AG04449 (cell line): ENCODE measurements around the gene GBA3.

Source experiments
- CTCF ChIA-PET: fragments of 350-600 bp; formaldehyde crosslinking; extraction: SDS; loops from one replicate; lab custom pipeline; 2021; ENCODE audit warnings: antibody characterized with exemption; lab: Yijun Ruan, JAX
- POLR2A ChIA-PET: fragments of 400-600, 350-600 bp; formaldehyde crosslinking; extraction: SDS; loops from one replicate; lab custom pipeline; 2020; ENCODE audit warnings: antibody characterized with exemption, inconsistent platforms; lab: Yijun Ruan, JAX
- DNase-seq: peaks from one replicate; pipeline ENCODE4 v3.0.0-alpha.2; 2010; ENCODE audit warnings: low read depth, low spot score
- H3K4me3 ChIP-seq: 2 replicates; pipeline ENCODE4 v1.5.1; 2011; ENCODE audit warnings: low read depth, mild to moderate bottlenecking, control low read depth, low read length
- CTCF ChIP-seq: IDR thresholded peaks from one replicate; pipeline ENCODE4 v1.5.1; 2011; ENCODE audit warnings: mild to moderate bottlenecking, moderate library complexity, low read length, control low read depth, inconsistent platforms; ENCODE audit not compliant: insufficient read depth; ENCODE audit errors: missing control alignments

The GBA3 gene

GRCh38 chr4:22661443-22661842 lies 31.3 kb upstream of the GBA3 start:
- CTCF ChIA-PET, result interaction anchor here (0.8 to 1.3 kb wide), 2 partner anchors 29 to 251 kb away, joined by 3 to 4 read pairs; no protein-coding TSS in a partner anchor
- no peak overlapping the region for H3K4me3 ChIP-seq
- no peak for DNase-seq
- POLR2A ChIA-PET, result no interaction called here
- no peak for TF ChIP-seq CTCF

- no peak overlapping the region for H3K4me3 ChIP-seq
- no peak for TF ChIP-seq CTCF
- CTCF ChIA-PET, result interaction anchor here (0.7 kb wide), 1 partner anchor 26 kb away, joined by 4 read pairs; no protein-coding TSS in a partner anchor
- POLR2A ChIA-PET, result no interaction called here
- no peak for DNase-seq
Observed at GRCh38 chr4:22667332-22667940, 25.3 kb upstream of the GBA3 start.

GRCh38 chr4:22668301-22668700 lies 24.4 kb upstream of the GBA3 start:
- ChIA-PET CTCF (no interaction called here), POLR2A (no interaction called here)
- no peak for TF ChIP-seq CTCF
- peak; percentile 56 for DNase-seq
- no peak overlapping the region for H3K4me3 ChIP-seq

- no peak for TF ChIP-seq CTCF
- no peak overlapping the region for H3K4me3 ChIP-seq
- CTCF ChIA-PET, result interaction anchor here (1.2 kb wide), 1 partner anchor 279 kb away, joined by 4 read pairs; no protein-coding TSS in a partner anchor
- POLR2A ChIA-PET, result no interaction called here
- no peak for DNase-seq
Observed at GRCh38 chr4:22668702-22669101, 24.0 kb upstream of the GBA3 start.

GRCh38 chr4:22670956-22671355 lies 21.8 kb upstream of the GBA3 start:
- TF ChIP-seq CTCF, result no peak
- DNase-seq, result no peak
- ChIA-PET POLR2A (no interaction called here), CTCF (interaction anchor here (1.2 to 1.4 kb wide), 3 partner anchors 9 to 260 kb away, joined by 3 to 4 read pairs (median 3); no protein-coding TSS in a partner anchor)
- no peak overlapping the region for H3K4me3 ChIP-seq

- ChIA-PET CTCF (interaction anchor here (0.7 to 1.7 kb wide), 4 partner anchors 17 to 908 kb away, joined by 3 to 5 read pairs (median 4); partner anchors contain the start of gene GBA3), POLR2A (no interaction called here)
- TF ChIP-seq CTCF, result no peak
- no peak for DNase-seq
- H3K4me3 ChIP-seq, result no peak overlapping the region
Observed at GRCh38 chr4:22672519-22672918, 20.2 kb upstream of the GBA3 start.
